ENCODE data around the gene POM121C.
"Not testable (repeated sequence)": the region's sequence is repeated elsewhere in the genome, so short reads cannot be mapped to it uniquely, and the experiment has no call there.

DNA sequence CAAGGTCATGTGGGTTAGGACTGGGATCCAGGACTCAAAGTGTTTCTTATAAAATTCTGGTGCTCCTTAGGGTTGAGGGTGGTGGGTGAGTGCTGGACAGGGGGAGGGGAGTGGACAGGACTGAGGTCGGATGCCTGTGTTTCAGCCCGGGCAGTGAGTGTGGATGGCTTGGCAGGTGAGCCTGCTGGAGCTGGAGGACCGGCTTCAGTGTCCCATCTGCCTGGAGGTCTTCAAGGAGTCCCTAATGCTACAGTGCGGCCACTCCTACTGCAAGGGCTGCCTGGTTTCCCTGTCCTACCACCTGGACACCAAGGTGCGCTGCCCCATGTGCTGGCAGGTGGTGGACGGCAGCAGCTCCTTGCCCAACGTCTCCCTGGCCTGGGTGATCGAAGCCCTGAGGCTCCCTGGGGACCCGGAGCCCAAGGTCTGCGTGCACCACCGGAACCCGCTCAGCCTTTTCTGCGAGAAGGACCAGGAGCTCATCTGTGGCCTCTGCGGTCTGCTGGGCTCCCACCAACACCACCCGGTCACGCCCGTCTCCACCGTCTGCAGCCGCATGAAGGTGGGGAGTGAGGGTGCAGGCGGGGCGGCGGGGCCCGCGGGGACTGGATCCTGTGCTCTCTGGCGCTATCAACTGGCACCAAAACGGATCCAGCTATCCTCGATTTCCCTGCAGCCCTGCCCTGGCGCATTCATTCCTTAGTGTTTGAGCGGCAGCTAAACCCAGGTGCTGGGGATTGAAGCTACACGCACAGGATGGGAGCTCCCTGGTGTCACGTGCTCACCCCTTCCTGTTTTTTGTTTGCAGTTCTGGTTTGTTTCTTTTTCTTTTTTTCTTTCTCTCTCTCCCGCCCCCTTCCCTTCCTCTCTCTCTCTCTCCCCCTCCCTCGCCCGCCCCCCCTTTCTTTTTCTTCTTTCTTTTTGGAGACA is 87.1 kb downstream of the POM121C start:
- TF ChIP-seq, protein P1, sequence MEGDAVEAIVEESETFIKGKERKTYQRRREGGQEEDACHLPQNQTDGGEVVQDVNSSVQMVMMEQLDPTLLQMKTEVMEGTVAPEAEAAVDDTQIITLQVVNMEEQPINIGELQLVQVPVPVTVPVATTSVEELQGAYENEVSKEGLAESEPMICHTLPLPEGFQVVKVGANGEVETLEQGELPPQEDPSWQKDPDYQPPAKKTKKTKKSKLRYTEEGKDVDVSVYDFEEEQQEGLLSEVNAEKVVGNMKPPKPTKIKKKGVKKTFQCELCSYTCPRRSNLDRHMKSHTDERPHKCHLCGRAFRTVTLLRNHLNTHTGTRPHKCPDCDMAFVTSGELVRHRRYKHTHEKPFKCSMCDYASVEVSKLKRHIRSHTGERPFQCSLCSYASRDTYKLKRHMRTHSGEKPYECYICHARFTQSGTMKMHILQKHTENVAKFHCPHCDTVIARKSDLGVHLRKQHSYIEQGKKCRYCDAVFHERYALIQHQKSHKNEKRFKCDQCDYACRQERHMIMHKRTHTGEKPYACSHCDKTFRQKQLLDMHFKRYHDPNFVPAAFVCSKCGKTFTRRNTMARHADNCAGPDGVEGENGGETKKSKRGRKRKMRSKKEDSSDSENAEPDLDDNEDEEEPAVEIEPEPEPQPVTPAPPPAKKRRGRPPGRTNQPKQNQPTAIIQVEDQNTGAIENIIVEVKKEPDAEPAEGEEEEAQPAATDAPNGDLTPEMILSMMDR (conservative IDR thresholded peaks at IDR 0.05) = not testable (repeated sequence)
- TF ChIP-seq EZH2 (IDR thresholded peaks at IDR 0.05; ENCODE audit: low read depth) = not testable (repeated sequence)

Measured in PC-9 (cell line).